ENCODE data around the gene OST4. TPM values are rescaled to one million over a fixed set of nuclear protein-coding genes. Genes with fewer than 3 reads are reported as not detected.
A peak's percentile ranks its signal among the peaks of the same experiment; 100 is the strongest.
"Not testable (repeated sequence)": the region's sequence is repeated elsewhere in the genome, so short reads cannot be mapped to it uniquely, and the experiment has no call there.

OST4 gene
- total RNA-seq (ENCODE audit: low replicate concordance): 36.5 and 300 TPM in 2 replicates

DNA sequence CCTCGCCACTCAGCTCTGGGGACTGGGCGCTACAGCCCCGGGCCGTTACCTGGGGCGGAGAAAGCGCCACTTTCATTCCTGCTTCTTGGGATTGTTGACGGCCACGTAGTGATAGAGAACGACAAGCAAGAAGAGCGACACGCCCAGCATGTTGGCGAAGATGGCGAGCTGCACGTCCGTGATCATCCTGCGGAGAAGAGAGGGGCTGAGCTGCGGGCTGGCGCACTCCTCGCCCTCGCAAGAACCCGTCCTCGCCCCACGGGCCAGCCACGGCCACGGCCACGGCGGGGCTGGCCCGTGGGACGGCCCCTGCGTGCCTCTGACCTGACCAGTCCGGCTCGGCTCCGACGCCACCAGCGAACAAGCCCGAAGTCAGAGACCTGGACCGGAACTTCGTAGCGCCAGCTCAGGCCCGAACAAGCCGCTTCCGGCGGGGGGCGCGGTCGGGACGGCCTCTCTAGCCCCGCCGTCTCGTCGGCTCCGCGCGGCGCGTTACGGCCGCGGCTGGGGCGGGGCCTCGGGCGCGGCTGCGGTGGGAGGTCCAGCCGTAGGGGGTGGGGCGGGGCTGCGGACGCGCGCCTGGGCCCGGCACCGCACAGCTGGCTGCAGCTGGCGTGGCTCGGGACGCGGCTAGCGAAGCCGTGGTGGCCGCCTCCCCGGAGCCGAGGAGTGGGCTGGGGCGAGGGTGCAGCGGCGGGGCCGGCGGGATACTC lies at the start of gene OST4:
Gene OST4, minus strand, starts transcription at position 378 of the 713 bp plus-strand sequence.
- peak within 1 kb of the TSS; percentile 98 for H3K4me3 ChIP-seq (ENCODE audit: low read depth, low read length)
- DNase-seq (ENCODE audit: low read depth): peak; percentile 90
- TF ChIP-seq, protein P1, sequence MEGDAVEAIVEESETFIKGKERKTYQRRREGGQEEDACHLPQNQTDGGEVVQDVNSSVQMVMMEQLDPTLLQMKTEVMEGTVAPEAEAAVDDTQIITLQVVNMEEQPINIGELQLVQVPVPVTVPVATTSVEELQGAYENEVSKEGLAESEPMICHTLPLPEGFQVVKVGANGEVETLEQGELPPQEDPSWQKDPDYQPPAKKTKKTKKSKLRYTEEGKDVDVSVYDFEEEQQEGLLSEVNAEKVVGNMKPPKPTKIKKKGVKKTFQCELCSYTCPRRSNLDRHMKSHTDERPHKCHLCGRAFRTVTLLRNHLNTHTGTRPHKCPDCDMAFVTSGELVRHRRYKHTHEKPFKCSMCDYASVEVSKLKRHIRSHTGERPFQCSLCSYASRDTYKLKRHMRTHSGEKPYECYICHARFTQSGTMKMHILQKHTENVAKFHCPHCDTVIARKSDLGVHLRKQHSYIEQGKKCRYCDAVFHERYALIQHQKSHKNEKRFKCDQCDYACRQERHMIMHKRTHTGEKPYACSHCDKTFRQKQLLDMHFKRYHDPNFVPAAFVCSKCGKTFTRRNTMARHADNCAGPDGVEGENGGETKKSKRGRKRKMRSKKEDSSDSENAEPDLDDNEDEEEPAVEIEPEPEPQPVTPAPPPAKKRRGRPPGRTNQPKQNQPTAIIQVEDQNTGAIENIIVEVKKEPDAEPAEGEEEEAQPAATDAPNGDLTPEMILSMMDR (IDR thresholded peaks at IDR 0.05; ENCODE audit: insufficient read depth, low read length): no peak

DNA sequence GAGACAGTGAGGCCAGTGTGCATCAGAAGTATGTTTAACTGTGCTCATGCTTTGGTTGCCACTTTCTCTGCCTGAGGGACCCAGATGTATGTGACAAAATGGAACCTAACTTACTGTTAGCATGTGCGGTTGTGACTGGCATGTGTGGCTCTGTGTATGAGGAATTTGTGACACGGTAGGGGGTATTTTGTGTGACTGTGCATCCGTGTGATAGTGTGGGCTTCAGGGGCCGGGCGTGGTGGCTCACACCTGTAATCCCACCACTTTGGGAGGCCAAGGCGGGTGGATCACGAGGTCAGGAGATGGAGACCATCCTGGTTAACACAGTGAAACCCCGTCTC lies 47.8 kb upstream of the OST4 start:
- peak overlapping the region; percentile 67 for H3K4me3 ChIP-seq (ENCODE audit: low read depth, low read length)
- DNase-seq (ENCODE audit: low read depth): not testable (repeated sequence)

DNA sequence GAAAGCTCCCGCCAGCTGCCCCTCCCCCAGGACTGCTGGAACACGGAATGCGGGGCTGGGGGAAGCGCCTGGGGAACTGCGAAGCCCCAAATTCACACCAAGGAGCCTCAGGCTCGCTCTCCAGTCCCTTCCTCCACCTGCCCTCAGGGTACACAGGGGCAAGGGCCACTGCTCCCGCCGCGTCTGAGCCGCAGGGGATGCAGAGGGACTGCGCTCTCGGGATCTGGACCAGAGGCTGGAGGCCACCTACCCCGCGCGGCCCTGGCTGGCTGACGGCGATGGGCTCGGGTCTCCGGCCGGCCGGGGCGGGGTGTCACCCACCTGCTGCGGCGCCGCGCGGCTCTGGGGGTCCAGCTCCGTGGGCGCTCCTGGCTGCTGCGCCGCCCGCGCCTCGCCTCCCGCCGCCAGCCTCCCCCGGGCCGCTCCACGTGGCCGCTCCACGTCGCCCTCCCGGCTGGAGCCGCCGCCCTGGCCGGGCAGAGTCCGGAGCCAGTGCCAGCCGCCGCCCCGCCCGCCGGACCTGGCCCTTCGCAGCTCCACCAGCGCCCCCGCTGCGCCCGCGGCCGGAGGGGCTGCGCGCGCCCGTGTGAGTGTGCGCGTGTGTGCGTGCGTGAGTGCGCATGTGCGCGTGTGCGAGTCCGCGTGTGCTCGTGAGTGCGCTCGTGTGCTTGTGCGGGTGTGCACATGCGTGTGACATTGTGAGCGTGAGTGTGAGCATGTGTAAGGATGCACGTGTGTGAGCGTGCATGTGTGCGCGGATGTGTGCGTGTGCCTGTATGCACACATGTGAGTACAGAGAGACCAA lies 47.3 kb upstream of the OST4 start, which contains the start of gene CGREF1:
Gene CGREF1, minus strand, starts transcription at position 604 of the 805 bp plus-strand sequence. CDS start 14,762 bp downstream, outside the sequence.
- TF ChIP-seq, protein P1 (IDR thresholded peaks at IDR 0.05; ENCODE audit: insufficient read depth, low read length): no peak
- DNase-seq (ENCODE audit: low read depth): no peak
- peak within 1 kb of the TSS; percentile 67 for H3K4me3 ChIP-seq (ENCODE audit: low read depth, low read length)

GRCh38 chr2:27117995-27118524 lies 46.6 kb upstream of the OST4 start:
- H3K4me3 ChIP-seq (ENCODE audit: low read depth, low read length): peak overlapping the region; percentile 67
- TF ChIP-seq, protein P1 (IDR thresholded peaks at IDR 0.05; ENCODE audit: insufficient read depth, low read length): no peak
- no peak for DNase-seq (ENCODE audit: low read depth)

DNA sequence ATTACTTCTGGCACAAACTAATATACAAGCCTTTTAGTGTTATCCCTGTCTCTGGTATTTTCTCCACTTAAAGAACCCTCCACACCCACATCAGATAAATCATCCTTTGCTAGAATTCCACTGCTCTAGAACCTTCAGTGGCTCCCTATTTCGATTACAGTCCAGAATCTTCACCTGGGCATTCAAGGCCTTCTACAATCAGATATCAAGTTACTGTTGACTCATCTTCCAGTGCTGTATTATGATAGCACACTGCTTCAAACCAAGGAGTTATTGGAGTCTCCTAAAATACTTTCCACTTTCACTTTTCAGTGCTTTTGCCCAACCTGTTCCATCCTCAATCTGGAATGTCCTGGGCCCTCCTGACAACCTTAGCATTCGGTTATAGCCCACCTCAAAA lies 44.1 kb upstream of the OST4 start:
- H3K4me3 ChIP-seq (ENCODE audit: low read depth, low read length): no peak overlapping the region
- DNase-seq (ENCODE audit: low read depth): no peak
- TF ChIP-seq, protein P1 (IDR thresholded peaks at IDR 0.05; ENCODE audit: insufficient read depth, low read length): no peak

DNA sequence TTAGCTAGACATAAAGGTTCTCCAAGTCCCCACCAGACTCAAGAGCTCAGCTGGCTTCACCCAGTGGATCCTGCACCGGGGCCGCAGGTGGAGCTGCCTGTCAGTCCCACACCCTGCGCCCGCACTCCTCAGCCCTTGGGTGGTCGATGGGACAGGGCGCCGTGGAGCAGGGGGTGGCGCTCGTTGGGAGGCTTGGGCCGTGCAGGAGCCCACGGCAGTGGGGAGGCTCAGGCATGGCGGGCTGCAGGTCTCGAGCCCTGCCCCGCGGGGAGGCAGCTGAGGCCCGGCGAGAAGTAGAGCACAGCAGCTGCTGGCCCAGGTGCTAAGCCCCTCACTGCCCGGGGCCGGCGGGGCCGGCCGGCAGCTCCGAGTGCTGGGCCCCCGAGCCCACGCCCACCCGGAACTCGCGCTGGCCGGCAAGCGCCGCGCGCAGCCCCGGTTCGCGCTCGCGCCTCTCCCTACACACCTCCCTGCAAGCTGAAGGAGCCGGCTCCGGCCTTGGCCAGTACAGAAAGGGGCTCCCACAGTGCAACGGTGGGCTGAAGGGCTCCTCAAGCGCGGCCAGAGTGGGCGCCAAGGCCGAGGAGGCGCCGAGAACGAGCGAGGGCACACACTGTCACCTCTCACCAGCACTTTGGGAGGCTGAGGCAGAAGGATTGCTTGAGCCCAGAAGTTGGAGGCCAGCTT lies 40.1 kb upstream of the OST4 start:
- H3K4me3 ChIP-seq (ENCODE audit: low read depth, low read length); DNase-seq (ENCODE audit: low read depth): not testable (repeated sequence)

GRCh38 chr2:27110603-27111352 lies 39.3 kb upstream of the OST4 start:
- H3K4me3 ChIP-seq (ENCODE audit: low read depth, low read length); DNase-seq (ENCODE audit: low read depth): not testable (repeated sequence)

All from fibroblast of the aortic adventitia (primary cell).